ENCODE data around the gene CASK. TPM values are rescaled to one million over a fixed set of nuclear protein-coding genes. Genes with fewer than 3 reads are reported as not detected.

Gene CASK
- polyA plus RNA-seq, 5 donors, result 27.9 to 61.7 (median 50.8) TPM

- DNase-seq, result no peak
Measured at GRCh38 chrX:41857670-41858069, 65.7 kb downstream of the CASK start.

DNA sequence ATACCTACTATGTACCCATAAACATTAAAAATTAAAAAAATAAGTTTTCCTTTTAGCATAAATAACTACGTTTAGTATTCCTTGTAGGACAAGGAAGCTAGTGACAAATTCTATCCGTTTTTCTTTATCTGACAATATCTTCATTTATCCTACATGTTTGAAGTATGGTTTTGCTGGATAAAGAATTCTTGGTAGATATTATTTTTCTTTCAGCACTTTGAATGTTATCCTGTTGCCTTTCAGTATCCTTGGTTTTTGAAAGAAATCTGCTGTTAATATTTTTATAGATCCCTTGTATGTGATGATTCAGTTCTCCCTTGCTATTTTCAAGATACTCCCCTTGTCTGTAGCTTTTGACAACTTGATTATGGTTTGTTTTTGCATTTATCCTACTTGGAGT lies 76.6 kb downstream of the CASK start:
- no peak for DNase-seq

GRCh38 chrX:41837270-41837944 lies 85.9 kb downstream of the CASK start:
- no peak for DNase-seq

- no peak for DNase-seq
Measured at GRCh38 chrX:41828826-41829225, 94.5 kb downstream of the CASK start.

GRCh38 chrX:41827886-41828285 lies 95.5 kb downstream of the CASK start:
- DNase-seq, result no peak

- no peak for DNase-seq
Measured at GRCh38 chrX:41825796-41826195, 97.6 kb downstream of the CASK start.

GRCh38 chrX:41824551-41824950 lies 98.8 kb downstream of the CASK start:
- no peak for DNase-seq

DNA sequence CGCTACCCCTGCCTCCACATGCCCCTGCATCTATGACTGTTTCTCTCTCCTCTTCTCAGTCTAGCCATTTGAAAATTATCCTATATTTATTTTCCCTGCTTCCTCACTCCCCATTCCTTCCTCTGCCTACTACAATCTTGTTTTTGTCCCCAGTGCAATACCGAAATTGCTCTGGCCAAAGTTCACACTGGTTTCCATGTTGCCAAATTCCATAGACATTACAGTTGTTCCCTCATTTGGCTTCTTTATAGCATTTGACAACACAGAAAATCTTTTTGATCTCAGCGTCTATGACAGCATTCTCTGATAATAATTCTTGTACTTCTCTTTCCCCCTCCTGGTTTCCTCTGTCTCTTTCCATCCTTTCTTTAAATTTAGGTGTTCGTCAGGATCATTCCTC lies 100.0 kb downstream of the CASK start:
- no peak for DNase-seq

GRCh38 chrX:41822892-41823291 lies 100.5 kb downstream of the CASK start:
- DNase-seq, result no peak

DNA sequence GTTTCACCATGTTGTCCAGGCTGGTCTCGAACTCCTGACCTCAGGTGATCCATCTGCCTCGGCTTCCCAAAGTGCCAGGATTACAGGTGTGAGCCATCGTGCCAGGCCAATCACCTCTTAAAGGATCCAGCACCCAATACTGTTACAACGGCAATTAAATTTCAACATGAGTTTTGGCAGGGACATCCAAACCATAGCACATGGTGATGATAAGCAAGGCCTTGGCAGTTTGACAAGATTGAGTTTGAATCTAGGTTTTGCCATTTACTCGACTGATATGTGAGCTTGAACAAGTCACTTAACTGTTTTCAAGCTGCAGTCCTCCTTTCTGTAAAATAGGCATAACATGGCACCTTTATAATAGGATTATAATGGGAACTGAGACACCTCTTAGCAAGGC lies 115.3 kb downstream of the CASK start:
- no peak for DNase-seq

GRCh38 chrX:41802958-41803357 lies 120.4 kb downstream of the CASK start:
- no peak for DNase-seq

DNA sequence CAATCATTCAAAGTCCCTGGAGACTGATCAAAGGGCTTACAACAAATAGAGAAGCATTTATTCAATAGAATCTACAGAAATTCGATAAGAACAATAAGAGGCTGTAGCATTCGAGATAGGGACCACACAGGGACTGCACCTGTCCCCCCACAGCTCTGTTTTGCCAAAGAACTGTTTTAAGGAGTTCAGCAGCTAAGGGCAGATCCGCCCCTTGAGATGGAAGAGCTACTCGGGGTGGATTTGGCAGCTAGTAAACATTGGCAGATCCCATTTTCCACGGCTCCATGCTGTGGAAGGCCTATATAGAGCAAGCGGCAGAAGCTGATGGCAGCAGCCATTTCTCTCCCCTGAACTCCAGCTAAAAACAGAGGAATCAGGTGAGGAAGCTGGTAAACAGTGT lies 123.7 kb downstream of the CASK start:
- no peak for DNase-seq

DNA sequence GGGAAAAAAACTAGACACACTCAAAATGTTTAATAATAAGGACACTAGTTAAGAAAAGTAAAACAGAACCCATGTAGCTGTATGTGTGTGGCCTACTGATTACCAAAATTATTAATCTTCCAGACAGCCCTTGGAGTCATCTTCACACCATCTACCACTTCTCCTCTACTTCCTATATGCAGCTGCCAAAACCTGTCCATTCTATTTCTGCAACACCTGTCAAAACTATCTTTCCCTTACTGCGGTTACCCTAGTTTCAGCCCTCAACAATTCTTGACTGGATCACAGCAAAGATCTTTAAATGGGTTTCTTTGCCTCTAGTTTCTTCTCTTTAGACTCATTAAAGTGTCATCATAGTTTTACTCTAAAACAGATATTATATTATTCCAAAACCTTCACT lies 126.8 kb downstream of the CASK start:
- no peak for DNase-seq

DNA sequence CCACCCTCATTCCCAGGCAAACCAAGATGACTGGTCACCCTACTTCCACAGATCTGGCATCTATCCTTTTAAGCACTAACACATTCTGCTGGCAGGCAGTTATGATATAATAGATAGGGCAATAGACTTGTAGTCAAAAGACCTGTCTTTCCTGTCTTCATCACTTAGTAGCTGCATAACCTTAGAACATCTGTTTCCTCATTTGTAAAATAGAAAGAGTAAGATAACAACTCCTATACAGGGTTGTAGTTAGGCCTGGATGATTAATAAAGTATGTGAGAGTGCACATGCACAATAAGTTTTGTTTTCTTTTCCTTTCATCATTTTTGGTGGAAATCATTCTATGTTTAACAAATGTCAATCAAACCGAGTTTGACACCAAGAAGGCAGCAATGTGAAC lies 127.3 kb downstream of the CASK start:
- no peak for DNase-seq

DNA sequence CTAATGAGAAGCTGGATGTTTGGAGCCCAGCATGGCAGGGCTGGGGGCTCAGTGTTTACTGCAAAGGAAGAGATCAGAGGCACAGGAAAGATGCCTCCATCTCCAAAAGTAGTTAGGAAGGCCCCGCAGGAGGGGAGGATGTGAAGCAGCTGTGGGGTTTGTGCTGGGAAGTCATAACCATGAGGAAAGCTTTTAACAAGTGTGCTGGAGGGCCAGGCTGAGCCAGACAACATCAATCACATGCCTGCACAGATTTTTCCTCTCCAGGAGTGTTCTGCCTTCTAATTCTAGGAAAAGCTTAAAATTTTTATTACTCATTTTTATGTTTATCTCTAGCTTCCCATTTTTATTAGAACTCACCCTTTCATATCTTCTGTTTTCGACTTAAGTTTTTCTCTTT lies 134.0 kb downstream of the CASK start:
- DNase-seq, result no peak

DNA sequence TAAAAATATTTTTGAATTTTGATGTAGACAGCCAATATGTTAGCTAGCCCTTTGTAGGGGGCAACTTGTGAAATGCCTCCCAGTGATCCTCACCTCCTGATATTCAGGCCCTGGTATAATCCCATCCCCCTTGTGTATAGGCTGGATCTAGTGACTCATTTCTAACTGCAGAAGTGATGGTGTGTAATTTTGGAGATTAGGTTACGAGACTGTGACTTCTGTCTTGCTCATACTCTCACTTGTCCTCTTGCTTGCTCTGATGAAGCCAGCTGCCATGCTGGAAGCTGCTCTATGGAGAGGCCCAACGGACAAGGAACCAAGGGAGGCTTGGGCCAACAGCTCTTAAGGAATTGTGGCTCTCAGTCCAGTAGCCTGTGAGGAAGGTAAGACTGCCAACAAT lies 137.7 kb downstream of the CASK start:
- DNase-seq, result no peak

GRCh38 chrX:41781500-41781899 lies 141.9 kb downstream of the CASK start:
- no peak for DNase-seq

GRCh38 chrX:41779941-41780340 lies 143.4 kb downstream of the CASK start:
- DNase-seq, result no peak

DNA sequence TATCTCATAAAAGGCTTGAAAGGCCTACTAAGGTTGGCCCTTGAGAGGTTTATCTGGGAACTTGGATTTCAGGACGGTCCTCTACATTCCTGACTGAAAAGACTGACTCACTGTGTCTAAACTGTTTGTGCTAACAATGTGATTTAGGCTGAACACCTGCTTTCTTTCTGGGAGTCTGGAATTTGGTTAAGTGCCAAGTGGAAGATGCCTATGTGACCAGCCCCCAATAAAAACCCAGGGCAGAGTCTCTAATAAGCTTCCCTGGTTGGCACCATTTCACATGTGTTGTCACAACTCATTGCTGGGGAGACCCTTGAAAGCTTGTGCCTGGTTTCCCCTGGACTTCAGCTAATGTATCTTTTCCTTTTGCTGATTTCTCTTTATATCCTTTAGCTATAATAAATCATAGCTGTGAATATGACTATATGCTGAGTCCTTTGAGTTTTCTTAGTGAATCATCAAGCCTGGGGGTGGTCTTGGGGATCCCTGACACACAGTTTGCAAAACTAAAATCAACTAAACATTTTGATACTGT lies 144.3 kb downstream of the CASK start:
- no peak for DNase-seq

- no peak for DNase-seq
Measured at GRCh38 chrX:41761702-41762101, 161.7 kb downstream of the CASK start.

DNA sequence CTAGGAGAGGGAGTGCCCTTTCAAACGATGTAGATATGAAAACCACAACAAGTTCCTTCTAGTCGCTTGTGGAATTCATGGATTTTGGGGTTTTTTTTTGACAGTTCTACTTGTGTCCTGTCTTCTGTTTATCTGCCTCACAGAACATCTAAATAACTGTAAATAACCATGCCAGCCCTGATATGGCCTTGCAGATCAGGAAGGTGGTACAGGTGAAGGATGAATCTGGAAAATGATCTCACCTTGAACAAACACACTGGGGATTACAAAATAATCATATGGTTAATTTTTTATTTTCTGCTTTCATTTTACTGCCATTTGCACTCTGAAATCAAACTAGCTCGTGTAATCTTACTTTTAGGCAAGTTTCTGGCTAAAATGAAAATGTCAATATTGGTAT lies 162.2 kb downstream of the CASK start:
- no peak for DNase-seq

DNA sequence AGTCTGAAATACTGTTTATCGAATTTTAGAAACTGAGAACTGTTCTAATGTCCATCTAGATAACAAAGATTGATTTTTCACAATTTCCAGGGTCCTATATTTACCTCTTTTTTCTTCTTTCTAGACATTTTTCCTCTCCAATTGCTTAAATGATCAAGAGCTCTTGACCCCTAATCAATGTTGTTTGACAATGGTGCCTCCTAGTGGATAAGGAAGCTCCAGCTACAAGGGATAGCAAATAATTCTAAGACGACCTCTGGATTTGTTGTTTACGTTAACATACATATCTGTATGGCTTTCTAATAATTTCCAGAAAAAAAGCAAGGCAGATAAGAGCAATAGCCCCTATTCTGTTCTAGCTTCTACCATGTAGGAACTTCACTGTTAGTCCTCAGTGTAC lies 163.5 kb downstream of the CASK start:
- no peak for DNase-seq

DNA sequence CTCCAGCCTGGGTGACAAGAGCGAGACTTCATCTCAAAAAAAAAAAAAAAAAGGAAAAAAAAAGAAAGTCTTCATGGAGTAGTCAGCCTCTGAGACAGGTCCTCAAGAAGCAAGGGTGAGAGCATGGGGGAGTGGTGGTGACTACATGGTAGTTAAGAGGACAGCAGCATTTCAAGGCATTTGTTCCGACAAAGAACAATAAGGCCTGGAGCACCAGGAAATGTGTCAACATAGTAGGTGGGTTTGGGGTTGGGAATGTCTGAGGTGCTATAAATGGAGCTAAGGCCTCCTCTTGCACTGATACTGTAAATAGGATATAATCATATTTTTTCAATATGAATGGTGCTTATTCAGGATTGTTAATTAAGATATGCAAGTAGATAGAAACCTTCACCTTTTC lies 165.0 kb downstream of the CASK start:
- no peak for DNase-seq

DNA sequence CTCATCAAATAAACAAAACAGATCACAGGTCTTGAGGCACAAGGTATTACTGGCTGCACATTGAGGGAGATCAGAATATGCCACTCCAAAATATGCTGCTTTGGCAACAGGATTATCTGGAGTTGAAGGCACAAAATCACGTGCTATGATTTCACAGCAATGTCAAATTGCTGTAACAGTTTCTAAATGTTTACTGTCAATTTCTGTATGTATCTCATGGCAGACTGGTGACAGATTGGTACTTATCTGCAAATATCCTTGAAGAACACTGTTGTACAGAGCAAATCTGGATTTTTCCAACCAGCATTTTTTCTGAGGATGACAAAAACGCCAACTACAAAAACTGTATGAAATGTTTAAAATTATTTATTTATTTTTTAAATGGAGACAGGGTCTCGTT lies 172.6 kb downstream of the CASK start:
- no peak for DNase-seq

Data from right lung (tissue), 5 donors.